Panc1 (cell line): ENCODE data around the gene EIF4E3. TPM values are rescaled to one million over a fixed set of nuclear protein-coding genes. Genes with fewer than 3 reads are reported as not detected.

Experiments used
- ATAC-seq: fragments of 200-7000 bp; cut with Tn5 transposase; 2 replicates; pipeline ENCODE4 v1.9.1; 2020; ENCODE audit warnings: mild to moderate bottlenecking, moderate library complexity
- BruUV-seq: library from RNA; stranded (reverse); fragments of 400-500 nt; replicated peaks from 2 replicates; lab custom pipeline; 2021; lab: Mats Ljungman, UMichigan
- CTCF ChIA-PET: fragments of 300-600 bp; sonication (Branson Sonifier 250); formaldehyde crosslinking; loops from one replicate; lab custom pipeline; 2022; ENCODE audit warnings: antibody characterized with exemption; lab: Charles Lee
- POLR2A ChIA-PET: fragments of 300-600 bp; sonication (Branson Sonifier 250); formaldehyde crosslinking; loops from one replicate; lab custom pipeline; 2022; ENCODE audit warnings: antibody characterized with exemption; lab: Charles Lee
- DNase-seq: peaks from one replicate; pipeline ENCODE4 v3.0.0-alpha.2; 2010; ENCODE audit warnings: low read depth, low spot score
- H3K27ac ChIP-seq: 2 replicates; pipeline ENCODE4 v1.5.1; 2011; ENCODE audit warnings: mild to moderate bottlenecking, low read length, inconsistent platforms
- H3K27me3 ChIP-seq: fragments of 200-500 bp; sonication (Bioruptor generic); 2 replicates; pipeline ENCODE4 v1.6.0; 2014; ENCODE audit warnings: low read length, inconsistent platforms; ENCODE audit not compliant: control insufficient read depth, insufficient read depth
- H3K36me3 ChIP-seq: fragments of 200-500 bp; sonication (Bioruptor generic); 2 replicates; pipeline ENCODE4 v1.5.1; 2014; ENCODE audit warnings: inconsistent platforms, mild to moderate bottlenecking, low read length, moderate library complexity; ENCODE audit not compliant: control insufficient read depth, insufficient read depth
- H3K4me1 ChIP-seq: 2 replicates; pipeline ENCODE4 v1.5.1; 2011; ENCODE audit warnings: inconsistent platforms, mild to moderate bottlenecking, low read length, moderate library complexity; ENCODE audit not compliant: control insufficient read depth, insufficient read depth
- H3K4me3 ChIP-seq, 2 experiments: 2 replicates each; pipeline ENCODE4 v1.5.1; 2011 to 2012; ENCODE audit warnings: low read depth in 2 of 2, low read length in 2 of 2, mild to moderate bottlenecking in 2 of 2, inconsistent platforms in 1 of 2, moderate library complexity in 1 of 2
- H3K9me3 ChIP-seq: fragments of 200-500 bp; sonication (Bioruptor generic); 2 replicates; pipeline ENCODE4 v1.5.1; 2014; ENCODE audit warnings: low read depth, mild to moderate bottlenecking, inconsistent platforms, low read length, moderate library complexity; ENCODE audit not compliant: control insufficient read depth, insufficient read depth
- POLR2AphosphoS5 ChIP-seq: IDR thresholded peaks from 2 replicates; pipeline ENCODE4 v1.6.1; 2012; ENCODE audit warnings: mild to moderate bottlenecking, low read depth, low read length, moderate library complexity
- SIN3A ChIP-seq: IDR thresholded peaks from 2 replicates; pipeline ENCODE4 v1.6.1; 2012; ENCODE audit warnings: low read depth, mild to moderate bottlenecking, low read length, moderate library complexity, borderline replicate concordance; ENCODE audit not compliant: insufficient read depth
- TCF7L2 ChIP-seq: IDR thresholded peaks from 2 replicates; pipeline ENCODE4 v1.6.1; 2011; ENCODE audit warnings: mild to moderate bottlenecking, low read depth, low read length, inconsistent platforms
- in situ Hi-C: cut with HindIII; loops from 2 replicates; pipeline ENCODE4 v1.10.0; 2016; ENCODE audit warnings: low sequenced_read_pairs, low pct_unique_long_range_greater_than_20kb
- intact Hi-C: fragments of 100-400 bp; cut with micrococcal nuclease; formaldehyde crosslinking; loops from one replicate; pipeline ENCODE4 v1.10.0; 2022; ENCODE audit not compliant: unreplicated experiment
- total RNA-seq: library from RNA; stranded (reverse); gene quantifications from one replicate; pipeline ENCODE4 v1.2.1, GENCODE V29; 2021; ENCODE audit not compliant: unreplicated experiment
- TF ChIP-seq, protein P1 (sequence below): fragments of 450-650 bp; IDR thresholded peaks from 2 replicates; pipeline ENCODE4 v1.5.1; 2017; ENCODE audit warnings: mild to moderate bottlenecking
- TF ChIP-seq, protein P2 (sequence below), 2 experiments: IDR thresholded peaks; 2 replicates each; pipeline ENCODE4 v1.6.1; 2011 to 2012; ENCODE audit warnings: low read depth in 2 of 2, control low read depth in 1 of 2, low read length in 1 of 2, mild to moderate bottlenecking in 1 of 2, moderate library complexity in 1 of 2; ENCODE audit not compliant: insufficient read depth in 1 of 2

The EIF4E3 gene
- total RNA-seq, 1 experiment from 2014 or later = 0.39 TPM

DNA sequence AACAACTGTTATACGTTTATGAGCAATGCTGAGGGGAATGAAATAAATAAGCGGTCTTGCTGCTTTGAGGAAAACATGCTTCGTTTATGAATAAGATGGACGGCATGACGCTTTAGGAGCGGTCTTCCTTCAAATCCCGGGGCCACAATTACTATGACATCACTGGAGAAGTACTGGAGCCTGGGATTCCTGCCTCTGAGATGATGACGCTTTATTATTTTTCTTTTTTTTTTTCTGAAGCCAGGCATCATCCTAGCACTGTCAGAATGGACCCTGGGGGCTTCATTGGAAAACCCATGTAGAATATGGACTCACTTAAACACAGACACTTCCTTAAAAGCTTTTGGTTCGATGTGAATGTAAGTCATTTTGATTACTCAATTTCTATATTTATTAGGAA, 89.2 kb downstream of the EIF4E3 start:
- Histone ChIP-seq H3K36me3 (no peaks in the 10 kb centered on the region), H3K4me3 (no peak overlapping the region), H3K27me3 (no peaks in the 10 kb centered on the region), H3K27ac (no peak overlapping the region), H3K4me1 (no peaks in the 10 kb centered on the region), H3K9me3 (no peaks in the 10 kb centered on the region)
- intact Hi-C loops (no loop called here), in situ Hi-C loops (no loop called here)
- DNase-seq (no peak), ATAC-seq (no peak)
- TF ChIP-seq, protein P1, sequence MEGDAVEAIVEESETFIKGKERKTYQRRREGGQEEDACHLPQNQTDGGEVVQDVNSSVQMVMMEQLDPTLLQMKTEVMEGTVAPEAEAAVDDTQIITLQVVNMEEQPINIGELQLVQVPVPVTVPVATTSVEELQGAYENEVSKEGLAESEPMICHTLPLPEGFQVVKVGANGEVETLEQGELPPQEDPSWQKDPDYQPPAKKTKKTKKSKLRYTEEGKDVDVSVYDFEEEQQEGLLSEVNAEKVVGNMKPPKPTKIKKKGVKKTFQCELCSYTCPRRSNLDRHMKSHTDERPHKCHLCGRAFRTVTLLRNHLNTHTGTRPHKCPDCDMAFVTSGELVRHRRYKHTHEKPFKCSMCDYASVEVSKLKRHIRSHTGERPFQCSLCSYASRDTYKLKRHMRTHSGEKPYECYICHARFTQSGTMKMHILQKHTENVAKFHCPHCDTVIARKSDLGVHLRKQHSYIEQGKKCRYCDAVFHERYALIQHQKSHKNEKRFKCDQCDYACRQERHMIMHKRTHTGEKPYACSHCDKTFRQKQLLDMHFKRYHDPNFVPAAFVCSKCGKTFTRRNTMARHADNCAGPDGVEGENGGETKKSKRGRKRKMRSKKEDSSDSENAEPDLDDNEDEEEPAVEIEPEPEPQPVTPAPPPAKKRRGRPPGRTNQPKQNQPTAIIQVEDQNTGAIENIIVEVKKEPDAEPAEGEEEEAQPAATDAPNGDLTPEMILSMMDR = no peak
- no peak for TF ChIP-seq TCF7L2
- no peak for TF ChIP-seq POLR2AphosphoS5
- no peak for TF ChIP-seq SIN3A
- TF ChIP-seq, protein P2, sequence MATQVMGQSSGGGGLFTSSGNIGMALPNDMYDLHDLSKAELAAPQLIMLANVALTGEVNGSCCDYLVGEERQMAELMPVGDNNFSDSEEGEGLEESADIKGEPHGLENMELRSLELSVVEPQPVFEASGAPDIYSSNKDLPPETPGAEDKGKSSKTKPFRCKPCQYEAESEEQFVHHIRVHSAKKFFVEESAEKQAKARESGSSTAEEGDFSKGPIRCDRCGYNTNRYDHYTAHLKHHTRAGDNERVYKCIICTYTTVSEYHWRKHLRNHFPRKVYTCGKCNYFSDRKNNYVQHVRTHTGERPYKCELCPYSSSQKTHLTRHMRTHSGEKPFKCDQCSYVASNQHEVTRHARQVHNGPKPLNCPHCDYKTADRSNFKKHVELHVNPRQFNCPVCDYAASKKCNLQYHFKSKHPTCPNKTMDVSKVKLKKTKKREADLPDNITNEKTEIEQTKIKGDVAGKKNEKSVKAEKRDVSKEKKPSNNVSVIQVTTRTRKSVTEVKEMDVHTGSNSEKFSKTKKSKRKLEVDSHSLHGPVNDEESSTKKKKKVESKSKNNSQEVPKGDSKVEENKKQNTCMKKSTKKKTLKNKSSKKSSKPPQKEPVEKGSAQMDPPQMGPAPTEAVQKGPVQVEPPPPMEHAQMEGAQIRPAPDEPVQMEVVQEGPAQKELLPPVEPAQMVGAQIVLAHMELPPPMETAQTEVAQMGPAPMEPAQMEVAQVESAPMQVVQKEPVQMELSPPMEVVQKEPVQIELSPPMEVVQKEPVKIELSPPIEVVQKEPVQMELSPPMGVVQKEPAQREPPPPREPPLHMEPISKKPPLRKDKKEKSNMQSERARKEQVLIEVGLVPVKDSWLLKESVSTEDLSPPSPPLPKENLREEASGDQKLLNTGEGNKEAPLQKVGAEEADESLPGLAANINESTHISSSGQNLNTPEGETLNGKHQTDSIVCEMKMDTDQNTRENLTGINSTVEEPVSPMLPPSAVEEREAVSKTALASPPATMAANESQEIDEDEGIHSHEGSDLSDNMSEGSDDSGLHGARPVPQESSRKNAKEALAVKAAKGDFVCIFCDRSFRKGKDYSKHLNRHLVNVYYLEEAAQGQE (IDR thresholded peaks at IDR 0.05; ENCODE audit: insufficient read depth in 1 of 2, low read depth in 2 of 2, low read length in 1 of 2) = no peak
- CTCF ChIA-PET = no interaction called here
- POLR2A ChIA-PET = no interaction called here
- no TSS peak for BruUV-seq

DNA sequence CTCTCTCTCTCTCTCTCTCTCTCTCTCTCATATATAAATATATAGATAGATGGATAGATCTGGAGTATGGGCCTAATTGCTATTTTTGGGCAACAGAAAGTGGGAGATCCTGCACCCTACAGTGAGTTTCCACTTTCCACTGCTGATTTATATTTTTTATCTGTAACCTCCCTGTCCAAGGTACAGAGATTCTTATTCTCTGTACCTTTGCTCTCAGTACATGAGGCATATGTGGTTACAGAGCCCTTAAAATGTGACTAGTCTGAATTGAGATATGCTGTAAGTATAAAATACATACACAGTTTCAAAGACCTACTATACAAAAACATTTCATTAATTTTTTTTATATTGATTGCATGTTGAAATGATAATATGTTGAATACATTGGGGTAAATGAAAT, 90.5 kb downstream of the EIF4E3 start:
- Histone ChIP-seq H3K9me3 (no peaks in the 10 kb centered on the region), H3K27me3 (no peaks in the 10 kb centered on the region), H3K4me1 (no peaks in the 10 kb centered on the region), H3K4me3 (no peak overlapping the region), H3K36me3 (no peaks in the 10 kb centered on the region), H3K27ac (no peak overlapping the region)
- in situ Hi-C loops = no loop called here
- TF ChIP-seq POLR2AphosphoS5 = no peak
- no peak for TF ChIP-seq TCF7L2
- TF ChIP-seq, protein P2 (IDR thresholded peaks at IDR 0.05; ENCODE audit: insufficient read depth in 1 of 2, low read depth in 2 of 2, low read length in 1 of 2) = no peak
- no peak for TF ChIP-seq SIN3A
- TF ChIP-seq, protein P1 = no peak
- no peak for DNase-seq
- no TSS peak for BruUV-seq
- intact Hi-C loops = no loop called here
- POLR2A ChIA-PET = no interaction called here
- no peak for ATAC-seq
- CTCF ChIA-PET = no interaction called here
